Ureter (tissue), 1 donor: Measurements from ENCODE around the gene SUN1. TPM values are rescaled to one million over a fixed set of nuclear protein-coding genes. Genes with fewer than 3 reads are reported as not detected.
"Not testable (repeated sequence)": the region's sequence is repeated elsewhere in the genome, so short reads cannot be mapped to it uniquely, and the experiment has no call there.

Experiments
- DNase-seq: peaks from one replicate; pipeline ENCODE4 v3.0.0-alpha.2; 2020; ENCODE audit warnings: low spot score
- total RNA-seq: library from RNA; stranded (reverse); gene quantifications from one replicate; pipeline ENCODE4 v1.2.4, GENCODE V29; 2023
- donor health status: DM: yes; HTN: yes; CAD: no.

SUN1 gene
- total RNA-seq, 1 donor from 2014 or later = 137 TPM

- no peak for DNase-seq
Measured at GRCh38 chr7:833601-834258, 1.5 kb downstream of the SUN1 start.

- no peak for DNase-seq
Measured at GRCh38 chr7:834277-834676, 2.0 kb downstream of the SUN1 start.

- DNase-seq = no peak
Measured at GRCh38 chr7:835021-835420, 2.7 kb downstream of the SUN1 start.

GRCh38 chr7:835485-836401, 3.5 kb downstream of the SUN1 start:
- no peak for DNase-seq

GRCh38 chr7:836429-836828, 4.2 kb downstream of the SUN1 start:
- DNase-seq = no peak

GRCh38 chr7:837001-837400, 4.7 kb downstream of the SUN1 start:
- no peak for DNase-seq

- DNase-seq = no peak
Measured at GRCh38 chr7:840001-840600, 7.8 kb downstream of the SUN1 start.

- no peak for DNase-seq
Measured at GRCh38 chr7:841943-842342, 9.7 kb downstream of the SUN1 start.

- no peak for DNase-seq
Measured at GRCh38 chr7:842431-843031, 10.3 kb downstream of the SUN1 start.

- DNase-seq = no peak
Measured at GRCh38 chr7:843230-843629, 11.0 kb downstream of the SUN1 start.

GRCh38 chr7:844043-844442, 11.8 kb downstream of the SUN1 start:
- no peak for DNase-seq

GRCh38 chr7:844514-844913, 12.2 kb downstream of the SUN1 start:
- DNase-seq = no peak

- no peak for DNase-seq
Measured at GRCh38 chr7:845091-845490, 12.8 kb downstream of the SUN1 start.

- DNase-seq = no peak
Measured at GRCh38 chr7:845731-846130, 13.5 kb downstream of the SUN1 start.

- DNase-seq = not testable (repeated sequence)
Measured at GRCh38 chr7:846958-847650, 14.8 kb downstream of the SUN1 start.

GRCh38 chr7:847728-848127, 15.5 kb downstream of the SUN1 start:
- not testable (repeated sequence) for DNase-seq

- no peak for DNase-seq
Measured at GRCh38 chr7:849145-849544, 16.9 kb downstream of the SUN1 start.

GRCh38 chr7:849781-850180, 17.5 kb downstream of the SUN1 start:
- DNase-seq = no peak

- DNase-seq = no peak
Measured at GRCh38 chr7:851204-851603, 18.9 kb downstream of the SUN1 start.

GRCh38 chr7:853366-854117, 21.3 kb downstream of the SUN1 start:
- no peak for DNase-seq
